ENCODE data around the gene UBXN6.

The UBXN6 gene

GRCh38 chr19:4403005-4403761, 54.4 kb downstream of the UBXN6 start:
- TF ChIP-seq CTCF (IDR thresholded peaks at IDR 0.05; ENCODE audit: insufficient read depth, low read length, missing control alignments), result no peak
- POLR2A ChIA-PET, result no interaction called here

GRCh38 chr19:4402171-4403004, 55.2 kb downstream of the UBXN6 start, which contains the start of gene CHAF1A:
Gene CHAF1A (plus strand): TSS chr19:4402640. CDS start chr19:4402763, 123 bp downstream.
- H3K4me3 ChIP-seq (ENCODE audit: low read depth, low read length), result peak within 1 kb of the TSS; percentile 81
- ChIA-PET CTCF (interaction anchor here (0.5 to 3.3 kb wide), 23 partner anchors 9 to 192 kb away, joined by 3 to 123 read pairs (median 5); partner anchors contain the start of gene MPND), POLR2A (interaction anchor here (0.6 to 1.5 kb wide), 4 partner anchors 9 to 53 kb away, joined by 3 to 5 read pairs (median 4); no protein-coding TSS in a partner anchor)
- no peak for TF ChIP-seq CTCF (IDR thresholded peaks at IDR 0.05; ENCODE audit: insufficient read depth, low read length, missing control alignments)
- DNase-seq (ENCODE audit: low read depth, low spot score), result peak; percentile 99

More at GRCh38 chr19:4403005-4403761, 54.4 kb downstream of the UBXN6 start:
- DNase-seq (ENCODE audit: low read depth, low spot score), result no peak
- CTCF ChIA-PET, result interaction anchor here (0.9 to 3.3 kb wide), 6 partner anchors 10 to 122 kb away, joined by 3 to 123 read pairs (median 8); no protein-coding TSS in a partner anchor
- H3K4me3 ChIP-seq (ENCODE audit: low read depth, low read length), result peak overlapping the region; percentile 81

- CTCF ChIA-PET, result interaction anchor here (0.6 to 3.3 kb wide), 23 partner anchors 8 to 159 kb away, joined by 3 to 123 read pairs (median 5); partner anchors contain the start of gene MPND
- POLR2A ChIA-PET, result interaction anchor here (0.6 to 1.5 kb wide), 5 partner anchors 8 to 54 kb away, joined by 3 to 5 read pairs (median 4); no protein-coding TSS in a partner anchor
- peak overlapping the region; percentile 49 for H3K4me3 ChIP-seq (ENCODE audit: low read depth, low read length)
- no peak for DNase-seq (ENCODE audit: low read depth, low spot score)
- TF ChIP-seq CTCF (IDR thresholded peaks at IDR 0.05; ENCODE audit: insufficient read depth, low read length, missing control alignments), result no peak
These were observed 55.8 kb downstream of the UBXN6 start for GRCh38 chr19:4401769-4402170.

GRCh38 chr19:4400135-4400936, 57.3 kb downstream of the UBXN6 start, which contains the start of gene SH3GL1:
Gene SH3GL1 (minus strand): TSS chr19:4400547. CDS start chr19:4400368, 179 bp downstream.
- no peak for DNase-seq (ENCODE audit: low read depth, low spot score)
- peak within 1 kb of the TSS; percentile 86 for H3K4me3 ChIP-seq (ENCODE audit: low read depth, low read length)
- POLR2A ChIA-PET, result interaction anchor here (1.0 kb wide), 2 partner anchors 9 to 415 kb away, joined by 3 to 4 read pairs; partner anchors contain the start of gene EEF2
- CTCF ChIA-PET, result interaction anchor here (0.6 to 3.3 kb wide), 34 partner anchors 12 to 180 kb away, joined by 3 to 123 read pairs (median 5); partner anchors contain the start of gene MPND
- peak; percentile 98 for TF ChIP-seq CTCF (IDR thresholded peaks at IDR 0.05; ENCODE audit: insufficient read depth, low read length, missing control alignments)

- no peak for TF ChIP-seq CTCF (IDR thresholded peaks at IDR 0.05; ENCODE audit: insufficient read depth, low read length, missing control alignments)
- ChIA-PET CTCF (interaction anchor here (0.6 to 3.3 kb wide), 21 partner anchors 12 to 151 kb away, joined by 3 to 123 read pairs (median 6); partner anchors contain the start of gene MPND), POLR2A (interaction anchor here (1.0 kb wide), 2 partner anchors 8 to 414 kb away, joined by 3 to 4 read pairs; partner anchors contain the start of gene EEF2)
- H3K4me3 ChIP-seq (ENCODE audit: low read depth, low read length), result peak overlapping the region; percentile 86
- no peak for DNase-seq (ENCODE audit: low read depth, low spot score)
These were observed 57.8 kb downstream of the UBXN6 start for GRCh38 chr19:4399812-4400134.
